Embryonic facial prominence (tissue), 1 donor: ENCODE measurements around the gene P2RY2.
"Not testable (repeated sequence)": the region's sequence is repeated elsewhere in the genome, so short reads cannot be mapped to it uniquely, and the experiment has no call there.

ENCODE experiments used
- DNase-seq: peaks from one replicate; pipeline ENCODE4 v3.0.0-alpha.2; 2016; ENCODE audit errors: extremely low spot score

Gene P2RY2

GRCh38 chr11:73188301-73188700 is 29.8 kb upstream of the P2RY2 start:
- no peak for DNase-seq

DNA sequence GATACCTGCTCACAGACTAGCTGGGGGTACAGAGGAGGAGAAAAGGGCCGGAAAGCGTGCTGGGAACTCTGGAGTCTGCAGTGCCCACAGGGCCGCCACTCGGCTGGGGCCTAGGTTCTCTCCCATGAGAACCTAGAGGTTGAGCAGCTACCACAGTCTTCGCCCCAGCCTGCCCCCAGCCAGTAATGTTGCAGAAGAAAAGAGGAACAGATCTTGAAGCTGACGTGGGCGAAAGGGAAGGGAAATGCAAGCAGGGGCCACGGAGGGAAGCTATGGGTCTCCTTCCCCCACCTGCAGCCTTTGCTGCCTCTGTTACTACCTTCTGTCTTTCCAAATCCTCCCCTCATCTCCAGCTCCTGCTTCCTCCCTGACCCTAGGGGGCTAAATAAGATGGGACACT is 28.8 kb upstream of the P2RY2 start:
- DNase-seq = no peak

DNA sequence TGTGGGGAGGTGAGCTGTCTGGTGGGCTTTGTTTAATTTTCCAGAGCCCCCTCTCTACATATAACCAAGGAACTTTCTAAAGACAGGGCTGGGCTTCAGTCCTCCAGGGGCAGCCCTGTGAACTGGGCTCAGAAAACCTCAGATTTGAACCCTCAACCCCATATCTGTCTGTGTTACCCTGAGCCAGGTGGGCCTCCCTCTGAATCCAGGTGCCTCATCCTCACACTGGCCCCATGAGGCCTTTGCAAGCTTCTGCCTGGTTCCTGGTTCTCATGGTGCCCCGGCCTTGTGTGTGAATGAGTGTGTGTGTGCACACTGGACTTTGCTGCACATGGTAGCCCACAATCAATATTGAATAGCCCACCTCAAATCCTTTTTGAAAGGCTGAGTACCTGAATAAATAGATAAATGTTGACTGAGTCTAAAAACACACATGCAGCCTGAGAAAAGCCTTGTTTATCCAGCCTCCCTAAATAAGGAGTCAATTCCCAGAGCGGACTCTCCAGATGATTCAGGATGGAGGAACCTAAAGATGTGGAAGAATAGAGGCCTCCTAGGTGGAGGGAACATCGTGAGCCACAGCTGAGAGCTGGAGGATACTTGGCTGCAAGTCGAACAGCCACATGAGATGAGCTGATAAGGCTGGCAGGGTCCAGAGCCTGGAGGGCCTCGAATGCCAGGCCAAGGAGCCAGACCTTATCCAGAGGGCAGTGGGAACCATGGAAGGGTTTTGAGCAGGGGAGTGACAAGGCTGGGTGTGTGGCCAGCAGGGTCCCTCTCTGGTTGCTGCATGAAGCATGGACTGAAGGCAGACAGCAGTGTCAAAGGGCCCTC is 28.1 kb upstream of the P2RY2 start:
- DNase-seq = no peak

DNA sequence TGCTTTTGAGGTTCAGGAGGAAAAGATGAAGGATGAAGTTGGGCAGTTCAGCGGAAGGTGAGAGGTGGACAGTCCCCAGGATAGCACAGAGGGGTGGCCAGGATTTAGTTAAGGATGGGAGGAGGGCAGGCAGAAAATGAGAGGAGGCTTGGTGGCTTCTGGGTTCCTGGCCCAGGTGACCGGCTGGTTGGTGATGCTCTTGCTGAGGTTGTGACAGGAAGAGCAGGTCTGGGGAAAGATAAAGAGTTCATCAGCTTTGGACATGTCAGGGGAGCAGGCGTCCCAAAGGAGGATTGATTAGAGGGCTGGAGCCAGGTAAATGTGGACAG is 27.6 kb upstream of the P2RY2 start:
- DNase-seq = no peak

DNA sequence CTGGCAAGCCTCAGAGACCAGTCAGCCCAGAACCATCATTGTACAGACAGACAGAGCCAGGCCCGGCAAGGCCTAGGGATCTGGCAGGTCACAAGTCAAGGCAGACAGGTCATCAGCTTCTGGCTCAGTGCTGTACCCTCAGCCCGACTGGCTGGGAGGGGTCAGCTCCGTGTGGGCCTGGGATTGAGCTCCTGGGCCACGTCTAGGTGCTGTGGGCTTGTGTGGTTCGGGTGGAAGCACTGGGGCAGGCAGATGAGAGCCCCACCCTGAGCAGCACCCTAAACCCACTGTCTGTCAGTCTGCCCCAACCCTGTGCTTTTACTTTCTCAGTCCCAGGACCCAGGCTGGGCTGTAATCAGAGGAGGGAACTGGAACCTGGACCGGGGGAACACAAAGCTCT is 26.9 kb upstream of the P2RY2 start:
- no peak for DNase-seq

DNA sequence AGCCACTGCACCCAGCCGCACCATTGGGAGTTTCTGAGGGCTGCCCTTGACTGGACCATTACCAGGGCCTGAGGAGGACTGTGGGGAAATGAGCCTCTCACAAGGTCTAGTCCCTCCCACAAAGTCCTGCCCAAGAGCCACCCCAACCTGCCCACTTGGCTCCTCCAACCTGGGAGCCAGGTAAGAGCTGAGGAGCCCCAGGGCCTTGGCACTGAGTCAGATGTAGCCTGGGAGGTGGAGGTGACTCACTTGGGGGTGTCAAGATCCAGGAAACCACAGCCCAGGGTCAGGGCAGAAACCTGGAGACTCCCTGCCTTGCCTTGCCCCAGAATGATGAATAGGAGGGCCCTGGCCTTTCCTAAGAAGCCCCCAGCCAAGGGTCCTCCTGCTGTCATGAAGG is 25.8 kb upstream of the P2RY2 start:
- DNase-seq = no peak

DNA sequence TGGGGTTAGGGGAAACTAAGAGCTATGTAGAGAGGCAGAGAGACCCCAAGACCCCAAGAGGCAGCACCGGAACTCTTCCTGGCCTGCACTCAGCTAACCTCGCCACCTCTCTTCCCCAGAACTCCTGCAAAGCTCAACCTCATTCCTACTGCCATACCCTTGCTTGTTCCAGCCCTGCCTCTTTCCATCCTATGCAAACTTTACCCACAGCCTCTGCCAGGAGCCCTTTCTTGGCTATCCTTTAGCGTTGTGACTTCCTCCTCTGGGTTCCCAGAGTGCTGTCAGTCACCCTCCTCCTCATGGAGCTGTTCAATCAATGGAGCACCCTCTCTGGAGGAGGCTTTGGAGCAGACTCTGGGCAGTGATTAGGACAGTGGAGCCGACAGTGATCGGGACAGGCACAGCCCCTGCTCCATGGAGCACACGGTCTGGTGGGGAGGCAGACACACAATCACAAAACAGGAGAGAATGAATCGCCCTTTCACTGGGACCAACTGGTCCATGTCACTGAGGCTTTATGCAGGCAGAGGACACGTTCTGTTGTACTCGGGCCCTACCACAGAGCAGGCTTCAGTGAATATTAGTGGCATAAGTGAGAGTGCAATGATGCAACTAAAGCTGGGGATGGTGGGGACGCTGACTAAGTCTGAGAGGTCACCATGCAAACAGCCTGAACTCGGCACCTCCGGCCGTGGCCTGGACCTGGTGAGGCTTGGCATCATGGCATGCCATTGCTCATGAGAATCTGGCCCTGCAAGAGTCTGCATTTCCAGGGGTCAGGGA is 24.6 kb upstream of the P2RY2 start:
- DNase-seq = no peak

DNA sequence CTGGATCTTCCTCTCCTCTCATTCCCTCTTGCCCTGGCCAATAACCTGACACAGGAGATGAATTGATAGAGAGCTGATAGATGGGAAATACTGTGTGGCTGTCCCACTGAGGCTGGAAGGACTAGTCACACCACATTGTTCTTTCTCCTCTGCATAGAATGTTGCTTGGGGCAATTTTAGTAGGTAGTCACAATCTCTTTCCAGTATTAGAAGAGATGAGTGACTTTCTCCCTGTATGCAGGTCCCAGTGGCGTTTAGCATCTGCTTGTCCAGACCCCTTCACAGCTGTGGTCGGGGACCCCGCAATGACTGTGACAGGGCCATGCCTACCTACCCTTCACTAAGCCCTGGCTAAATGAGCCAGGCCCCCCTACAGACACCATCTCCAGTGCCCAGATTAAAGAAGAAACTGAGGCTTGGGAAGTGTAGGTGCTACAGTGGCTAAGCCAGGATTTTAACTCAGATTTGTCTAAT is 24.0 kb upstream of the P2RY2 start:
- DNase-seq = no peak

DNA sequence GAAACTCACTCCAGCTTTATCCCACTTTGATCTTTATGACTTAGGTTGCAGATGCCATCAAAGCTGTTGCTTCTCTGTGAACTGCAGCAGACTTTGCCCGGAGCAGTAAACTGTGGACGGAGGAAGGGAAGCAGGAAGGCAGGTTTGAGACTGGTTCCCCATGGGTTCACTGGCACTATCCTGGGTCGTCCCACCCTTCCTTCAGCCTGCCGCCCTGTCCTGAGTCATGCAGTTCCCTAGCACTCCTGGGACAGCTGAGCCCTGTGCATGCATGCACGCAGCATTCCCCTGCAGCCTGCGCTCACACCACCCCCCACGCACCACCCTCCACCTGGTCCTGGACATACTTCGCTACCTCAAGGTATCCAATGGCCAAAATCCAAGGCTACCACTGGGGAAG is 23.5 kb upstream of the P2RY2 start:
- no peak for DNase-seq

- no peak for DNase-seq
These were observed 22.7 kb upstream of the P2RY2 start for GRCh38 chr11:73195191-73196007.

DNA sequence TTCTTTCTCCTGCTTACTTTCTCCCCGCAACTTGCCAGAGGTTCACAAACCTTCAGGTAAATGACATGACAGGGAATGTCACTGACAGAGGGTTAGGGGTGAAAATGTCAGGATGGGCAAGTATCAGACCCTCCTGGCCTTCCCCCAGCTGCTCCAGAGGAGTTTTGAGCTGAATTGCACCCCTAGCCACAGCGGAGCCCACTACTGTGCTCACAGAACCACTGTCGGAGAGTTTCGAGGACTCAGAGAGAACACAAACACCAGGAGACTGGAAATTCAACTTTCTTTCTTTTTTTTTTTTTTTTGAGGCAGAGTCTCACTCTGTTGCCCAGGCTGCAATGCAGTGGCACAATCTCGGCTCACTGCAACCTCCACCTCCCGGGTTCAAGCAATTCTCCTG is 21.5 kb upstream of the P2RY2 start:
- no peak for DNase-seq

DNA sequence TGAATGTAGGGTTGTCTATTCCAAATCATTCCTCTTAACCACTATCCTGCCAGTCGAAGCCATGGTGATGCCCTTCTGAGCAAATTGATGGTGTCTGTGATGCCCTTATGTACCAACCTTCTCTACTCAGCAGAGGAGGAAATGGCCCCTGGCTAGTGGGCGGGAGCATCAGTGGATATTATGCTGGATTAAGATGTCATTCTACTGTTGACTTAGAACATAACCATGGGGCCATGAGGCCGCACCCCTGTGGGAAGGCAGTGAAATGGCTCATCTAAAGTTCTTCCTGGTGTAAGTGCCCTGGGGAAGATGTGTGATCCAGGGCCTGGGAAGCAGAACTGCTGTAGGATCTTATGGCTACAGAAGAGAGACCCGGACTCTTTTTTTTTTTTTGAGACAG is 20.7 kb upstream of the P2RY2 start:
- no peak for DNase-seq

DNA sequence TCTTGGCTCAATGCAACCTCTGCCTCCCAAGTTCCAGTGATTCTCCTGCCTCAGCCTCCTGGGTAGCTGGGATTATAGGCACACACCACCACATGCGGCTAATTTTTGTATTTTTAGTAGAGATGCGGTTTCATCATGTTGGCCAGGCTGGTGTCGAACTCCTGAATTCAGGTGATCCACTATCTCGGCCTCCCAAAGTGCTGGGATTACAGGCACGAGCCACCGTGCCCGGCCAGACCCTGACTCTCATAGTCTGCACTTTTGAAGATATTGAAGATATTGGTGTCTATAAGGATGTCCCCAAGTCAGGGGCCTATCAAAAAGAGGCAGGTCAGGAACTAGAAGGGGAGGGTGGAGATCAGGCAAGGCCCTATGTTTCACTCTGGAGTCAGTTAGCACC is 20.3 kb upstream of the P2RY2 start:
- not testable (repeated sequence) for DNase-seq

DNA sequence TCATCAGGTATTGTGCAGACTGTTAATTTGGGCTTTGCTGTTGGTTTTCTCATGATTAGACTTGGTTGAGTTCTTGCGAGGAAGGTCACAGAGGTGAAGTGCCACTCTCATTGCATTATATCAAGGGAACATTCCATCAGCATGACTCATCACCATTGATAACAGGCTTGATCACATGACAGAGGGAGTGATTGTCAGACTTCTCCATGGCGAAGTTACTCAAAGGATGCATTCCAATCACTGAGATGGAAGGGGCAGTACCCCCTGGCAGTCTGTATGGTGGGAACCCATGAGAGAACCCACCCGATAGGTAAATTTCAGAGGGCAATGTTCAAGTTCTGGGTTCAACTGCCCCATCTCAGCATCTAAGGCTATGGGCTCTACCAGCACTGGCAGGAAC is 19.4 kb upstream of the P2RY2 start:
- DNase-seq = no peak

GRCh38 chr11:73199446-73199845 is 18.6 kb upstream of the P2RY2 start:
- DNase-seq = no peak

- no peak for DNase-seq
These were observed 17.8 kb upstream of the P2RY2 start for GRCh38 chr11:73200256-73200655.

DNA sequence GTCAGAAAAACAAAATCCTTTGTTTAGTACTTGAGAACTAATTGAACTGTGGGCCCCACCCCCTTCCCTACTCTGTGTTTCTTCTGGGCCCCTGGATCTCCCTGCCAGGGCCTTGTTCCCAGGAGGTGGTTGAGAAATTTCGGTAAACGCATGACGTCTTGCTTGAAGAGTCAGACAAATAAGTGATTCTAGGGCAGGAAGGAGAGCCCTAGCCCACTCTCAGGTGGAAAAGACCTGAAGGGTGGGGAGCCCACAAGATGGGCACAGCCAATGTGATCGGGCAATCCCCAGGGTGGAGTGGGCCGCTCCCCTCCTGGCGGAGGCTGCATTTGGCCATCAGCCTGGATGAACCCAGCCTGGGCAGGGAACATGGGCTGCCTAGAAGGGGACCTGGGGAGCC is 16.8 kb upstream of the P2RY2 start:
- DNase-seq = no peak

DNA sequence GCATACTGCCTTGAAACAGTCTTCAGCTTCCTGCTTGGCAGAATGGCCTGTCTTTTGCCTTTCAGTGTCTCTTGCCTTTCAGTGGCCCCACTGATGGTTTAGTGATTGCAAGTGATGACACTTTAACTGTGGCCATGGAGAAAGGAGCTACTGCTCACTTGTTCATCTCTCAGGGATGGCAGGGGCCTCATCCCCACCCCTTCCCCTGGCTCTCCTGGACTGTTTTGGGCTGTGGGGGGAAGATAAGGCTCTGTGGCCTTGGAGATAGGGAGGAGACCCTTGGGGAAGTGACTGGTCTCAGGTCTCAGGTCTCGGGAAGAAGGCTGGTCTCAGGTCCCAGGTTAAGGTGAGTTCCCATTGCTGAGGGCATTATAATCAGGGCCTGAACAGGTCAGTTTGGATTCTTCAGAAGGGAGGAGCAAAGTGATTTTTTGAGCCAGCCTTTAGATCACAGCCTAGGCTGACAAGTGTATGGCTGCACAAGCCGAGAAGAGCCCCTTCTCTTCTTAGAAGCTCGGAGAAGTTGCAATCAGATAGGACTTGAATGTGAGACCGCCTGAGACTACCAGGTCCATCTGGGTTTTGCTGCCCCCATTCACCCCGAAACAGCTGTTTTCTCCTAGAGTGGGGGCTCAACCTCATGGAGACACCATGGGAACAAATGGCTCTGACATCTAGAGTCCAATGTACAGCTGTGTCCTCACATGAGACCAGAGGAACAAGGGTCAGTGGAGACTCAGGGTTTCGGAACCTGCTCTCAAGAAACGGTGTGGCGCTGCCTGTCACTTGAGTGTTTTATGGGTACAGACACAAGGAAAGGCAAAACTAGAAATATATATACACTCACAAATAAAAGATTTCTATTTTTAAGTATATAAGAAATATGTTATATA is 15.9 kb upstream of the P2RY2 start:
- no peak for DNase-seq

DNA sequence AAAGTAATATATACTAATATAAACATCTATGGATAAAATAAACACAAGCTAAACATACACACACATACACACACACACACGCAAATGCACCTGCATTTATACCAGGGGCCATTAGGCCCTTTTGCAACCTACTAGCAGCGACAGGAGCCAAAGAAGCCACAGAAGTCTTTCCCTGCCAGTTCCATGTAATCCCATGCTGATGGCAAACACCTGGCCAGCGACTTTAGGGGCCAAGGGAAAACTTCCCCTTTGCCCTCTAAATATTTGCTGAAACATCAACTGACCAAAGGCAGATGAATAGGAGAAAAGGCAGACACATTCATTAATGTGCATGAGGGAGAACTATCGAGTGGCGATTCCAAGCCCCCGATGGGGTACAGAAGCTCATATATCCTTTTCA is 14.8 kb upstream of the P2RY2 start:
- DNase-seq = no peak

DNA sequence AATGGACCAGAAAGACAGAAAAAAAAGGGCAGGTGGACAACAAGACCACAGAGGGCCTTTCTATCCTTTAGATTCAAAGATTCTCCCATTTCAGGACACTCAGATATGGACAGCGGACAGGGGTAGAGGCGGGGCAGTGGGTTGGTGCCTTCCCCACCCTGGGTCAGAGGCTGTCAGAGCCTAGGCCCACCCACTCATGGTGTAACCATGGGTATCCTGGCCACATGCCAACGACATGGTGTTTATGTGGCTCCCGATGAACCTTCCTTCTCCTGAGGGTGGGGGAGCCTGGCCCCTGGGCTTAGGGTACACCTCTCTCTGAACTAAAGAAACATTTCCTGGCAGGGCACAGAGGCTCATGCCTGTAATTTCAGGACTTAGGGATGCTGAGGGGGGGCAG is 14.3 kb upstream of the P2RY2 start:
- DNase-seq = no peak

- no peak for DNase-seq
These were observed 13.4 kb upstream of the P2RY2 start for GRCh38 chr11:73204711-73205121.
